Activated CD8-positive, alpha-beta T cell treated with anti-CD3 and anti-CD28 coated beads for 36 hours (primary cell): ENCODE data around the gene ATF7. TPM values are rescaled to one million over a fixed set of nuclear protein-coding genes. Genes with fewer than 3 reads are reported as not detected.

Source experiments
- ATAC-seq: fragments of 200-7000 bp; cut with Tn5 transposase; one replicate; pipeline ENCODE4 v1.10.0; 2021; ENCODE audit warnings: mild to moderate bottlenecking, moderate library complexity
- CTCF ChIA-PET: fragments of 350-600 bp; sonication (Branson Sonifier 250); formaldehyde crosslinking; loops from one replicate; lab custom pipeline; 2021; ENCODE audit warnings: antibody characterized with exemption; lab: Charles Lee
- POLR2A ChIA-PET: fragments of 350-600 bp; sonication (Branson Sonifier 250); formaldehyde crosslinking; loops from one replicate; lab custom pipeline; 2021; ENCODE audit warnings: antibody characterized with exemption; lab: Charles Lee
- DNase-seq: peaks from one replicate; pipeline ENCODE4 v3.0.0-alpha.2; 2020
- H3K27ac Mint-ChIP-seq: one replicate; pipeline ENCODE4 v1.8.0; 2021; ENCODE audit warnings: mild to moderate bottlenecking, mixed read lengths
- H3K27me3 Mint-ChIP-seq: one replicate; pipeline ENCODE4 v1.8.0; 2021; ENCODE audit warnings: mixed read lengths
- H3K36me3 Mint-ChIP-seq: one replicate; pipeline ENCODE4 v1.8.0; 2021; ENCODE audit warnings: low read depth, mixed read lengths
- H3K4me1 Mint-ChIP-seq: one replicate; pipeline ENCODE4 v1.8.0; 2021; ENCODE audit warnings: low read depth, mixed read lengths
- H3K4me3 Mint-ChIP-seq: one replicate; pipeline ENCODE4 v1.8.0; 2021; ENCODE audit warnings: mild to moderate bottlenecking, moderate library complexity, mixed read lengths
- H3K9me3 Mint-ChIP-seq: one replicate; pipeline ENCODE4 v1.8.0; 2021; ENCODE audit warnings: mixed read lengths
- CTCF ChIP-seq: fragments of 200-600 bp; IDR thresholded peaks from one replicate; pipeline ENCODE4 v1.8.0; 2022; ENCODE audit warnings: antibody characterized with exemption, mild to moderate bottlenecking
- intact Hi-C: fragments of 100-400 bp; cut with micrococcal nuclease; formaldehyde crosslinking; loops from one replicate; pipeline ENCODE4 v1.10.0; 2022
- total RNA-seq, 2 experiments: library from RNA; stranded (reverse); gene quantifications; one replicate each; pipeline ENCODE4 v1.2.3, GENCODE V29; 2021

The ATF7 gene
- total RNA-seq, 2 experiments from 2014 or later = 22.0 to 22.6 TPM

DNA sequence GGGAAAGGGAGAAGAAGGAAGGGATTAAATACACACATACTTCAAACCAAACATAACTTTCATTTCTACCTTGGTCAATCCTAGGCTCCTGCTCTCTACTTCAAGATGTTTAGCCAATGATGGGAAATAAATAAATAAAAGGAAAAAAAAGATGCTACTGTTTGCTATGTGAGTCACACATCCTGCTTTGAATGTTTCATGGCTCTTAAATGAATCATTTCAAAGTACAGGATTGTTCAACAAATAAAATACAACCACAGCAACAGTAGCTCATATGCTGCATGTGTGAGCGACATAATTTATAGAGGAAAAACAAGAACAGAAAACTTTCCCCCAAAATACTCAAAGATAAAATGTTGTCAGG is 64.6 kb downstream of the ATF7 start:
- ChIA-PET POLR2A (interaction anchor here (1.5 kb wide), 1 partner anchor 11 kb away, joined by 3 read pairs; no protein-coding TSS in a partner anchor), CTCF (interaction anchor here (0.8 to 1.0 kb wide), 3 partner anchors 10 to 17 kb away, joined by 3 to 4 read pairs (median 3); no protein-coding TSS in a partner anchor)
- no peak for DNase-seq
- peak overlapping the region; percentile 63 for H3K27ac Mint-ChIP-seq
- H3K9me3 Mint-ChIP-seq = no peaks in the 10 kb centered on the region
- no peaks in the 10 kb centered on the region for H3K27me3 Mint-ChIP-seq
- H3K36me3 Mint-ChIP-seq = peaks cover 3% of the 10 kb centered on the region
- ATAC-seq = peak; percentile 74
- intact Hi-C loops = no loop called here
- peaks cover 41% of the 10 kb centered on the region for H3K4me1 Mint-ChIP-seq
- TF ChIP-seq CTCF = no peak
- no peak overlapping the region for H3K4me3 Mint-ChIP-seq

- Mint-ChIP-seq H3K27ac (peak overlapping the region; percentile 63), H3K4me3 (no peak overlapping the region), H3K36me3 (peaks cover 3% of the 10 kb centered on the region), H3K9me3 (no peaks in the 10 kb centered on the region), H3K27me3 (no peaks in the 10 kb centered on the region), H3K4me1 (peaks cover 41% of the 10 kb centered on the region)
- TF ChIP-seq CTCF = no peak
- DNase-seq = no peak
- peak; percentile 37 for ATAC-seq
- intact Hi-C loops = no loop called here
- POLR2A ChIA-PET = interaction anchor here (0.6 to 0.7 kb wide), 2 partner anchors 19 to 35 kb away, joined by 3 to 4 read pairs; no protein-coding TSS in a partner anchor
- CTCF ChIA-PET = interaction anchor here (1.0 to 1.2 kb wide), 2 partner anchors 17 to 116 kb away, joined by 3 read pairs; no protein-coding TSS in a partner anchor
Measured at GRCh38 chr12:53560912-53561589, 65.1 kb downstream of the ATF7 start.

- no peak for TF ChIP-seq CTCF
- DNase-seq (no peak), ATAC-seq (no peak)
- intact Hi-C loops = no loop called here
- ChIA-PET CTCF (interaction anchor here (1.0 to 1.2 kb wide), 2 partner anchors 18 to 117 kb away, joined by 3 read pairs; no protein-coding TSS in a partner anchor), POLR2A (interaction anchor here (0.6 kb wide), 1 partner anchor 18 kb away, joined by 4 read pairs; no protein-coding TSS in a partner anchor)
- H3K4me1 Mint-ChIP-seq = peaks cover 37% of the 10 kb centered on the region
- H3K4me3 Mint-ChIP-seq = no peak overlapping the region
- no peak overlapping the region for H3K27ac Mint-ChIP-seq
- H3K27me3 Mint-ChIP-seq = no peaks in the 10 kb centered on the region
- peaks cover 3% of the 10 kb centered on the region for H3K36me3 Mint-ChIP-seq
- H3K9me3 Mint-ChIP-seq = no peaks in the 10 kb centered on the region
Measured at GRCh38 chr12:53560351-53560750, 65.8 kb downstream of the ATF7 start.

DNA sequence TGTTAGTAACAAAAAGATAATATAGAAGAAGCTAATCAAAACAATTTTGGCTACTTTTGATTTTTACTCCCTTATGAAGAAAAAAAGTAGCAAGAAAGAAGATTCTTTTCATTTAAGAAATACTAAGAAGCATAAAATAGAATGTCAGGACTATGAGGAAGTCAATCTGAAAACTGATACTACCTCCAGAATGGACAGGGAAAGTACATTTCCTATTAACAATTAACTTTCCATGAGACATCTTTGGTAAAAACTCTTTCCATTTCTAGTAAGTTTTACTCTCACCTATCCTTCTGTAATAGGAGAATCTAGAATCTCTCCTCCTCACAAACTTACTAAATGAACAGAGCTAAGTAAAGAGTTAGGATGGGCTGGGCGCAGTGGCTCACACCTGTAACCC is 67.6 kb downstream of the ATF7 start:
- H3K4me1 Mint-ChIP-seq = peaks cover 28% of the 10 kb centered on the region
- intact Hi-C loops = no loop called here
- peaks cover 3% of the 10 kb centered on the region for H3K36me3 Mint-ChIP-seq
- no peak for DNase-seq
- ChIA-PET POLR2A (interaction anchor here (0.8 to 1.2 kb wide), 2 partner anchors 10 to 117 kb away, joined by 3 read pairs; partner anchors contain the start of gene ATP5MC2), CTCF (no interaction called here)
- no peak overlapping the region for H3K27ac Mint-ChIP-seq
- no peaks in the 10 kb centered on the region for H3K27me3 Mint-ChIP-seq
- no peaks in the 10 kb centered on the region for H3K9me3 Mint-ChIP-seq
- H3K4me3 Mint-ChIP-seq = no peak overlapping the region
- no peak for TF ChIP-seq CTCF
- ATAC-seq = no peak
